Erythroblast (primary cell): Measurements from ENCODE around the gene INTS7.

Source experiments
- GATA1 ChIP-seq: IDR thresholded peaks from 2 replicates; pipeline ENCODE4 v1.6.1; 2011; ENCODE audit warnings: low read depth, mild to moderate bottlenecking, control low read depth, low read length, moderate library complexity
- POLR2A ChIP-seq: IDR thresholded peaks from 2 replicates; pipeline ENCODE4 v1.6.1; 2011; ENCODE audit warnings: mild to moderate bottlenecking, low read length

DNA sequence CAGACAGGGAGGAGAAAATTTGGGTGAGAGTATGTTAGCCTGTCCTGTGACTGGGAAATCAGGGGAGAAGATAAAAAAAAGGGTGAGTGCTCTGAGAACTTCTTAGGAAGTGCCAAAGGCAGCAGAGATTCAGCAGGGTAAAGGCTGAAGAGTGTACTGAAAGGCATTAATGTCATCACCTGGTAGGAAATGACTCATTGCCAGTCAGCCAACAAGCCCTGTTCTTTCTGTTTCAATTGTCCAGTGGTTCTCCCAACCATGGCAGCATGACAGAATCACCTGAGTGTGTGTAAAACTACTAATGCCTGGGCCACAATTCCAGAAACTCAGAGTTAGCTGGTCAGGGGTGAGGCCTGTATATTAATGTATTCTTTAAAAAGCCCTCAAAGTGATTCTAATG is 83.5 kb downstream of the INTS7 start:
- TF ChIP-seq POLR2A, result no peak
- no peak for TF ChIP-seq GATA1
